K562 (cell line): ENCODE data around the gene IMMP2L. TPM values are rescaled to one million over a fixed set of nuclear protein-coding genes. Genes with fewer than 3 reads are reported as not detected.
A peak's percentile ranks its signal among the peaks of the same experiment; 100 is the strongest.

Source experiments
- CREB1 ChIP-seq, 2 experiments: sonication (generic) in 1 of 2; formaldehyde crosslinking in 1 of 2; IDR thresholded peaks; 2 replicates each; pipeline versions ENCODE4 v1.6.1 to v1.8.0; 2012 to 2022; ENCODE audit warnings: inconsistent platforms in 1 of 2, mild to moderate bottlenecking in 1 of 2, missing genetic modification reagents in 1 of 2, moderate library complexity in 1 of 2
- CREB3 ChIP-seq: fragments of 450-650 bp; conservative IDR thresholded peaks from 2 replicates; pipeline ENCODE4 v1.6.1; 2016; ENCODE audit warnings: missing genetic modification characterization, low read depth, mild to moderate bottlenecking, missing compliant biosample characterization, moderate library complexity
- GABPA ChIP-seq: fragments of 200-800 bp; sonication (Bioruptor generic); conservative IDR thresholded peaks from 2 replicates; pipeline ENCODE4 v1.6.1; 2016; ENCODE audit warnings: low read depth, missing genetic modification characterization, missing compliant biosample characterization
- HNRNPUL1 ChIP-seq: fragments of 200-400 bp; formaldehyde crosslinking; IDR thresholded peaks from 2 replicates; pipeline ENCODE4 v1.6.1; 2017; ENCODE audit warnings: low read length
- LEF1 ChIP-seq: fragments of 450-650 bp; IDR thresholded peaks from 2 replicates; pipeline ENCODE4 v1.6.1; 2016; ENCODE audit warnings: mild to moderate bottlenecking
- PHB ChIP-seq: fragments of 250-450 bp; sonication (Bioruptor Pico); IDR thresholded peaks from 2 replicates; pipeline ENCODE4 v1.5.0; 2021
- POLR2H ChIP-seq: IDR thresholded peaks from 2 replicates; pipeline ENCODE4 v1.6.1; 2016; ENCODE audit warnings: missing genetic modification characterization, low read depth, mild to moderate bottlenecking, control low read depth, missing compliant biosample characterization, moderate library complexity
- RERE ChIP-seq: sonication (generic); formaldehyde crosslinking; IDR thresholded peaks from 2 replicates; pipeline ENCODE4 v1.8.0; 2023; ENCODE audit warnings: missing genetic modification reagents, mild to moderate bottlenecking, borderline replicate concordance
- SMAD2 ChIP-seq: fragments of 150-350 bp; IDR thresholded peaks from 2 replicates; pipeline ENCODE4 v1.6.1; 2014; ENCODE audit warnings: low read depth, mild to moderate bottlenecking, low read length
- SMAD3 ChIP-seq: fragments of 450-650 bp; formaldehyde crosslinking; conservative IDR thresholded peaks from 2 replicates; pipeline ENCODE4 v1.4.0; 2020; ENCODE audit warnings: mild to moderate bottlenecking
- SPI1 ChIP-seq: IDR thresholded peaks from 2 replicates; pipeline ENCODE4 v1.6.1; 2011; ENCODE audit warnings: low read depth, low read length, control low read depth, borderline replicate concordance
- SRSF1 ChIP-seq: fragments of 200-400 bp; formaldehyde crosslinking; IDR thresholded peaks from 2 replicates; pipeline ENCODE4 v1.6.1; 2017; ENCODE audit warnings: mild to moderate bottlenecking, low read depth, low read length, moderate library complexity
- SUPT5H ChIP-seq: fragments of 450-650 bp; IDR thresholded peaks from 2 replicates; pipeline ENCODE4 v1.6.1; 2016
- TEAD2 ChIP-seq: fragments of 450-650 bp; IDR thresholded peaks from 2 replicates; pipeline ENCODE4 v1.6.1; 2016; ENCODE audit warnings: missing genetic modification characterization, control low read depth, missing compliant biosample characterization
- ZFP36 ChIP-seq: fragments of 150-350 bp; IDR thresholded peaks from 2 replicates; pipeline ENCODE4 v1.6.1; 2018; ENCODE audit warnings: low read length, low read depth; ENCODE audit not compliant: partially characterized antibody
- ZNF324 ChIP-seq: fragments of 250-450 bp; sonication (Bioruptor Pico); IDR thresholded peaks from 2 replicates; pipeline ENCODE4 v1.4.0; 2020; ENCODE audit warnings: mild to moderate bottlenecking
- ZNF41 ChIP-seq: fragments of 250-450 bp; sonication (Bioruptor Pico); conservative IDR thresholded peaks from 2 replicates; pipeline ENCODE4 v1.4.0; 2020; ENCODE audit warnings: mild to moderate bottlenecking
- polyA plus RNA-seq, 8 experiments: library from polyadenylated mRNA; depleted of rRNA in 4 of 8; stranded (reverse) in 5 of 8; unstranded in 3 of 8; fragments of >200 nt; fragmentation: Nextera tagmentation in 2 of 8; fragmentation: Illumina TruSeq in 1 of 8; extraction: Ambion mirVana in 2 of 8; extraction: Trizol in 1 of 8; gene quantifications; 2 replicates each; pipeline versions ENCODE4 v1.2.1 to v1.2.3, GENCODE V29; 2011 to 2014; ENCODE audit warnings: inconsistent platforms in 1 of 8, missing spikeins in 1 of 8
- total RNA-seq, 7 experiments: library from RNA; depleted of rRNA in 6 of 7; stranded (reverse); fragments of >200 nt in 6 of 7; fragmentation: Illumina TruSeq in 2 of 7; extraction: Trizol in 2 of 7; gene quantifications; 2 replicates each; pipeline versions ENCODE4 v1.2.1 to v1.2.3, GENCODE V29; 2011 to 2021; ENCODE audit warnings: low replicate concordance in 1 of 7
- TF ChIP-seq, protein P1 (sequence below): sonication (generic); IDR thresholded peaks from 2 replicates; pipeline ENCODE4 v1.6.1; 2016
- TF ChIP-seq, protein P2 (sequence below): fragments of 450-650 bp; IDR thresholded peaks from 2 replicates; pipeline ENCODE4 v1.6.1; 2017; ENCODE audit warnings: antibody characterized with exemption

IMMP2L gene
- total and polyA plus RNA-seq, 9 of the 15 experiments (the other 6 are each of a cell fraction or from before 2014, with no cell fraction given): 29.7 to 116 (median 53.0) TPM

- no peak for TF ChIP-seq SRSF1
- TF ChIP-seq, protein P1, sequence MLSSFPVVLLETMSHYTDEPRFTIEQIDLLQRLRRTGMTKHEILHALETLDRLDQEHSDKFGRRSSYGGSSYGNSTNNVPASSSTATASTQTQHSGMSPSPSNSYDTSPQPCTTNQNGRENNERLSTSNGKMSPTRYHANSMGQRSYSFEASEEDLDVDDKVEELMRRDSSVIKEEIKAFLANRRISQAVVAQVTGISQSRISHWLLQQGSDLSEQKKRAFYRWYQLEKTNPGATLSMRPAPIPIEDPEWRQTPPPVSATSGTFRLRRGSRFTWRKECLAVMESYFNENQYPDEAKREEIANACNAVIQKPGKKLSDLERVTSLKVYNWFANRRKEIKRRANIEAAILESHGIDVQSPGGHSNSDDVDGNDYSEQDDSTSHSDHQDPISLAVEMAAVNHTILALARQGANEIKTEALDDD: 0 out of 2 replicates have a peak, but pooled peaks have one; percentile 2
- TF ChIP-seq, protein P2, sequence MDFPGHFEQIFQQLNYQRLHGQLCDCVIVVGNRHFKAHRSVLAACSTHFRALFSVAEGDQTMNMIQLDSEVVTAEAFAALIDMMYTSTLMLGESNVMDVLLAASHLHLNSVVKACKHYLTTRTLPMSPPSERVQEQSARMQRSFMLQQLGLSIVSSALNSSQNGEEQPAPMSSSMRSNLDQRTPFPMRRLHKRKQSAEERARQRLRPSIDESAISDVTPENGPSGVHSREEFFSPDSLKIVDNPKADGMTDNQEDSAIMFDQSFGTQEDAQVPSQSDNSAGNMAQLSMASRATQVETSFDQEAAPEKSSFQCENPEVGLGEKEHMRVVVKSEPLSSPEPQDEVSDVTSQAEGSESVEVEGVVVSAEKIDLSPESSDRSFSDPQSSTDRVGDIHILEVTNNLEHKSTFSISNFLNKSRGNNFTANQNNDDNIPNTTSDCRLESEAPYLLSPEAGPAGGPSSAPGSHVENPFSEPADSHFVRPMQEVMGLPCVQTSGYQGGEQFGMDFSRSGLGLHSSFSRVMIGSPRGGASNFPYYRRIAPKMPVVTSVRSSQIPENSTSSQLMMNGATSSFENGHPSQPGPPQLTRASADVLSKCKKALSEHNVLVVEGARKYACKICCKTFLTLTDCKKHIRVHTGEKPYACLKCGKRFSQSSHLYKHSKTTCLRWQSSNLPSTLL: no peak
- TF ChIP-seq ZNF324 (CRISPR knock-in tag): no peak
- peak; percentile 85; the same call in 1 of the 2 replicates for TF ChIP-seq LEF1
- no peak for TF ChIP-seq SPI1
- TF ChIP-seq ZNF41: no peak
- no peak for TF ChIP-seq SMAD2
- TF ChIP-seq HNRNPUL1: no peak
- 0 out of 2 replicates have a peak, but pooled peaks have one; percentile 88 for TF ChIP-seq RERE (CRISPR knock-in tag)
- 0 out of 2 replicates have a peak, but pooled peaks have one; percentile 34 for TF ChIP-seq GABPA (tag)
- no peak for TF ChIP-seq ZFP36
- no peak for TF ChIP-seq SMAD3 (CRISPR knock-in tag)
- TF ChIP-seq TEAD2 (tag): no peak
- 0 out of 2 replicates have a peak, but pooled peaks have one; percentile 14 for TF ChIP-seq POLR2H (tag)
- peak; percentile 84 for TF ChIP-seq CREB3 (tag)
- TF ChIP-seq SUPT5H: peak; percentile 75
- TF ChIP-seq PHB (CRISPR knock-in tag): peak; percentile 96
- TF ChIP-seq CREB1 (IDR thresholded peaks at IDR 0.05): no peak
- TF ChIP-seq CREB1 (CRISPR knock-in tag; IDR thresholded peaks at IDR 0.05): peak; percentile 79
Observed at GRCh38 chr7:111561904-111562732, at the start of gene IMMP2L (continued).
